ENCODE data around the gene RNF114. TPM values are rescaled to one million over a fixed set of nuclear protein-coding genes. Genes with fewer than 3 reads are reported as not detected.

Gene RNF114
- total RNA-seq, 1 donor from 2014 or later, result 45.4 TPM

DNA sequence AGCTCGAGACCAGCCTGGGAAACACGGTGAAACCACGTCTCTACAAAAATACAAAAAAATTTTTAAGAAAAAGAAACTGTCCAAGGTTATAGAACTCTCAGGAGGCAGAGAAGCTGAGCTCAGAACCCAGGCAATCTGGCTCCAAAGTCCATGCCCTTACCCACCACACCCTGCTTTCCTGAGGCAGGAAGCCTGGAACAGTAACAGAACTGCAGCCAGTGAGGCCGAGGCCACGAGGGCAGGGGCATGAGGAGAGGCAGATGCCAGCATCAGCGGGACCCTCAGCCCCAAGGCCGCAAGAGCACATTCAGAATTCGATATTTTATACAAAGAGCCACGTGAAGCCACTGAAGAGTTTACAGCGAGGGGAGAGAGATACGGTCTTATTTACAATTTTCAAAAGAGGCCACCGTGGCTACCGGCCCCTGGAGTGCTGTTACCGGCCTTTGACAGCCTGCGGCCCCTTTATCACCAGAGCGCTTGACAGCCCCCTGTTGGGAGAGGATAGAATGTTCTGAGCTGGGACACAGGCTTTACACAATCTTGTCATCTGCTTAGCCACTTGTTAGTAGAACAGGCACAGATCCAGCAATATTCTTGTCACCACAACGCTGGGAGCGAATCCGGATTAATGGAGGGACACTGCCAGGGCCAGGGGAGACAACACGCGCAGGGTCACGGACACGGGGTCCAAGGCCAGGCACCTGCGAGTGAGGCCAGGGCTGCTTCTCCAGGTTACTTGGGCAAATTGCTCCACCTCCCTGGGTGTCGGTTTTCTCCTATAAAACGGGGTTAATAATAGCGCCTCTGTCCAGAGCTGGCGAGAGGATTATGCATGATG is 26.5 kb upstream of the RNF114 start:
- peaks cover 13% of the 10 kb centered on the region for H3K36me3 Mint-ChIP-seq (ENCODE audit: low read depth)
- H3K4me3 Mint-ChIP-seq (ENCODE audit: unreplicated experiment), result no peak overlapping the region
- peak; percentile 80 for DNase-seq (ENCODE audit: low spot score)
- H3K9me3 Mint-ChIP-seq (ENCODE audit: low read depth), result no peaks in the 10 kb centered on the region
- H3K27me3 Mint-ChIP-seq (ENCODE audit: low read depth), result no peaks in the 10 kb centered on the region
- no peak overlapping the region for H3K27ac Mint-ChIP-seq (ENCODE audit: unreplicated experiment)
- TF ChIP-seq, protein P1, sequence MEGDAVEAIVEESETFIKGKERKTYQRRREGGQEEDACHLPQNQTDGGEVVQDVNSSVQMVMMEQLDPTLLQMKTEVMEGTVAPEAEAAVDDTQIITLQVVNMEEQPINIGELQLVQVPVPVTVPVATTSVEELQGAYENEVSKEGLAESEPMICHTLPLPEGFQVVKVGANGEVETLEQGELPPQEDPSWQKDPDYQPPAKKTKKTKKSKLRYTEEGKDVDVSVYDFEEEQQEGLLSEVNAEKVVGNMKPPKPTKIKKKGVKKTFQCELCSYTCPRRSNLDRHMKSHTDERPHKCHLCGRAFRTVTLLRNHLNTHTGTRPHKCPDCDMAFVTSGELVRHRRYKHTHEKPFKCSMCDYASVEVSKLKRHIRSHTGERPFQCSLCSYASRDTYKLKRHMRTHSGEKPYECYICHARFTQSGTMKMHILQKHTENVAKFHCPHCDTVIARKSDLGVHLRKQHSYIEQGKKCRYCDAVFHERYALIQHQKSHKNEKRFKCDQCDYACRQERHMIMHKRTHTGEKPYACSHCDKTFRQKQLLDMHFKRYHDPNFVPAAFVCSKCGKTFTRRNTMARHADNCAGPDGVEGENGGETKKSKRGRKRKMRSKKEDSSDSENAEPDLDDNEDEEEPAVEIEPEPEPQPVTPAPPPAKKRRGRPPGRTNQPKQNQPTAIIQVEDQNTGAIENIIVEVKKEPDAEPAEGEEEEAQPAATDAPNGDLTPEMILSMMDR (IDR thresholded peaks at IDR 0.05), result peak; percentile 60
- peaks cover 26% of the 10 kb centered on the region for H3K4me1 Mint-ChIP-seq (ENCODE audit: low read depth)

DNA sequence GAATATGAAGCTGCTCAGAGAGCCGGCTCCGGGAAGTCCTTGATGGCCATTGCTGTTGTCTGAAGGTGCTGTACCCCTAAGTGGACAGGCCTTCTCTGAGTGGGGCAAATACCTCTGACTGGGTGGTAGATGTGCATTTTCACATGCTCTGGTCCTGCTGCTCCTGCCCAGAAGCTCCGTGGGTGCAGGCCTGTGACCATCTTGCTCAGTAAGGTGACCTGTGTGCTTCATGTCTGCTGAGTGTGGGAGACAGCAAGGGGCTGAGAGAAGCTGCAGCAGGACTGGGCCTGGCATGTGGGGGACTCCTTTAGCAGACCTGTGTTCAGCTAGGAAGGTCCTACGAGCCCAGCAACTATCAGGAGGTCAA is 25.9 kb upstream of the RNF114 start:
- H3K27ac Mint-ChIP-seq (ENCODE audit: unreplicated experiment), result no peak overlapping the region
- peaks cover 9% of the 10 kb centered on the region for H3K36me3 Mint-ChIP-seq (ENCODE audit: low read depth)
- no peaks in the 10 kb centered on the region for H3K27me3 Mint-ChIP-seq (ENCODE audit: low read depth)
- DNase-seq (ENCODE audit: low spot score), result no peak
- H3K4me1 Mint-ChIP-seq (ENCODE audit: low read depth), result peaks cover 27% of the 10 kb centered on the region
- H3K9me3 Mint-ChIP-seq (ENCODE audit: low read depth), result no peaks in the 10 kb centered on the region
- no peak overlapping the region for H3K4me3 Mint-ChIP-seq (ENCODE audit: unreplicated experiment)
- TF ChIP-seq, protein P1 (IDR thresholded peaks at IDR 0.05), result no peak

DNA sequence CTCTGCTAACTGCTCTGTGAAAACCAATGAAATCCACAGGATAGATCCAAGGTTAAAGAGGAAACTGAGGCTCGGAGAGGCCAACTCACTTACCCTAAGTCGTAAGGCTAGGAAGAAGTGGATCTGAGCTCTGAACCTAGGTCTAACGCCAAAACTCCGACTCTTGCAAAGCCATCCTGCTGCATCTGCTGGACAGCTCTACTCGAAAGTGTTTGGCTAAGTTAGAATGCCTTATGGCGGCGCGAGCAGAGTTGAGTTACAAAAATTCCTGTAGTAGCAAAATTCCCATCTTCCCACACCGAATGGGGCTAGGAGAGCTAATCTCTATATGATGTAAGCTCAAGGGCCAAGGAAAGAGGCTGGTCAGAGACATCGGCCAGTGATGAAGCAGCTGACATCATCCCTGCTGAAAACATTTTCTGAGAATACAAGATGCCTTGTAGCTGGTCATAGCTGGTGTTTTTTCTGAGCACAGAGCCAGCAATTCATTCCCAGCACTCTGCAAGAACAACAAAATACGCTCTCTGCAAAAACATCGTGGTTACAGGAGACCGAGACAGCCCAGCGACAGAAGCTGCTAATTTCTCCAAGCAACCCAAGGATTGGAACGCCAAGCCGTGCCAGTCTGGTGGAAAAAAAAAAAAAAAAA is 22.7 kb upstream of the RNF114 start:
- Mint-ChIP-seq H3K27me3 (ENCODE audit: low read depth) (no peaks in the 10 kb centered on the region), H3K4me1 (ENCODE audit: low read depth) (peaks cover 36% of the 10 kb centered on the region), H3K9me3 (ENCODE audit: low read depth) (no peaks in the 10 kb centered on the region), H3K27ac (ENCODE audit: unreplicated experiment) (peak overlapping the region; percentile 94), H3K36me3 (ENCODE audit: low read depth) (no peaks in the 10 kb centered on the region), H3K4me3 (ENCODE audit: unreplicated experiment) (peak overlapping the region; percentile 95)
- DNase-seq (ENCODE audit: low spot score), result no peak
- TF ChIP-seq, protein P1 (IDR thresholded peaks at IDR 0.05), result no peak

DNA sequence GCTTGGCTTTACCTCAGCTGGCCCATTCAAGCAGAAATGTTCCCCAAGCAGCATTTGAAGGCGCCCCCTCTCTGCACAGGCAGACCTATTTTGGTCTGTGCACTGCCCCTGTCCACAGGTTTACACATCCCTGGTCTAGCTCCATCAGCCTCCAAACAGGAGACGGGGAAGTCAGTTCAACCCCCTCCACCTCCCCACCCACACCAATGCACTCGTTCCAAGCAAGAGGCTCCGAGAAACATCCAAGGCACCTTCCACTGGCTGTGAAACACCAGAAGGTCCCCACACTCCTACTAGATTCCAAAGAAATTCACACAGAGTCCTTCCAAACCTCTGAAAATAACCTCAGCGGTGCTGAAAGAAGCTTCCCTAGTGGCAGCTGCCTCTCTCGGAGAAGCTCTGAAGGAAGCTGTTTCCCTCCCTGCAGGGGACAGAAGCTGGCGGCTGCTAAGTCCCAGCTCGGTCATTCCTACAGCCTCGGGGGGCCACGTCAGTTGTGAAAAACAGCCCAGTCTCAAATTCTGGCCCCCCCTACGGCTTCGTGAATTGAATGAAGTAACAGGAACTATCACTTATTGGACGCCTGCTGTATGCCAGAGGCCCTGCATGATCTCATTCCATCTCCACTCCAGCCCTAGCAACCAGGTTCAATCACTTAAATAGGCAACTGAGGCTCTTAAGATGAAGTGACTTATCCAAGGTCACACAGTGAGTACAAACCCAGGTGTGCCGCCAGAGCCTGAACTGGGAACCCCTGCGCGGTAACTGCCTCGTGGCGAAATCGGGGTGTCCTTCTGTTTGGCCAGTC is 21.7 kb upstream of the RNF114 start:
- Mint-ChIP-seq H3K4me3 (ENCODE audit: unreplicated experiment) (peak overlapping the region; percentile 95), H3K4me1 (ENCODE audit: low read depth) (peaks cover 35% of the 10 kb centered on the region), H3K27ac (ENCODE audit: unreplicated experiment) (peak overlapping the region; percentile 94), H3K9me3 (ENCODE audit: low read depth) (no peaks in the 10 kb centered on the region), H3K27me3 (ENCODE audit: low read depth) (no peaks in the 10 kb centered on the region), H3K36me3 (ENCODE audit: low read depth) (no peaks in the 10 kb centered on the region)
- TF ChIP-seq, protein P1 (IDR thresholded peaks at IDR 0.05), result peak; percentile 24
- DNase-seq (ENCODE audit: low spot score), result peak; percentile 51

DNA sequence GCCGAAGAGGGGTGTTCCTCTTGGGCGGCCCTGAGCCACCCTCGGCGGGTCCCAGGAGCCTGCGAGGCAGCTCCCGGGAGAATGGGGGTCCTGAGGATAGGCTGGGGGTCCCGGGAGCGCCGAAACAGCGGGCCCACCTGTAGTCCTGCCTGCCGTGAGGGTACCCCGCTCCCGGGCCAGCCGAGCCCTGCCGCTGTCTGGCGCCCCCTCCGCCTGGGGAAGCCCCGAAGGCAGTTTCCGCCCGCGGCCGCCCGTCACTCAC is 21.1 kb upstream of the RNF114 start:
- peak; percentile 86 for DNase-seq (ENCODE audit: low spot score)
- peaks cover 33% of the 10 kb centered on the region for H3K4me1 Mint-ChIP-seq (ENCODE audit: low read depth)
- H3K36me3 Mint-ChIP-seq (ENCODE audit: low read depth), result no peaks in the 10 kb centered on the region
- peak overlapping the region; percentile 100 for H3K27ac Mint-ChIP-seq (ENCODE audit: unreplicated experiment)
- H3K27me3 Mint-ChIP-seq (ENCODE audit: low read depth), result no peaks in the 10 kb centered on the region
- TF ChIP-seq, protein P1 (IDR thresholded peaks at IDR 0.05), result peak; percentile 43
- peak overlapping the region; percentile 95 for H3K4me3 Mint-ChIP-seq (ENCODE audit: unreplicated experiment)
- H3K9me3 Mint-ChIP-seq (ENCODE audit: low read depth), result no peaks in the 10 kb centered on the region
